ENCODE results near the gene ARV1. TPM values are rescaled to one million over a fixed set of nuclear protein-coding genes. Genes with fewer than 3 reads are reported as not detected.

The ARV1 gene
- polyA plus RNA-seq, 2 of the 4 experiments (the other 2 are of a cell fraction) = 31.2 to 50.0 TPM

- H3K4me3 ChIP-seq = no peak overlapping the region
- no peak overlapping the region for H3K4me2 ChIP-seq
- no peak for ATAC-seq
- H3K4me1 ChIP-seq = no peaks in the 10 kb centered on the region
- FAIRE-seq = no peak
- no peaks in the 10 kb centered on the region for H3K9me3 ChIP-seq
- CTCF ChIA-PET = no interaction called here
- WGBS (ENCODE audit: missing lambda C conversion rate) = 83% methylated on average over 3 of the region's 3 CpGs
- no peak for DNase-seq (ENCODE audit: low read depth in 1 of 2, low spot score in 1 of 2)
- POLR2A ChIA-PET = no interaction called here
- no peak for TF ChIP-seq CTCF (IDR thresholded peaks at IDR 0.05)
- no peak for TF ChIP-seq E2F6 (IDR thresholded peaks at IDR 0.05; ENCODE audit: borderline replicate concordance, low read depth)
- no peak for TF ChIP-seq ZFP36 (IDR thresholded peaks at IDR 0.05; ENCODE audit: borderline replicate concordance, partially characterized antibody)
- TF ChIP-seq FOSB (CRISPR knock-in tag; IDR thresholded peaks at IDR 0.05) = no peak
- no peak for TF ChIP-seq PHF8 (IDR thresholded peaks at IDR 0.05; ENCODE audit: borderline replicate concordance, low read depth)
- TF ChIP-seq ELK1 (IDR thresholded peaks at IDR 0.05; ENCODE audit: low read depth, low read length) = no peak
- TF ChIP-seq ESRRA (IDR thresholded peaks at IDR 0.05; ENCODE audit: borderline replicate concordance, low read length) = no peak
- H3K27ac ChIP-seq = no peak overlapping the region
Measured at GRCh38 chr1:230930986-230931385, 47.9 kb upstream of the ARV1 start.

GRCh38 chr1:230935852-230936251 lies 43.0 kb upstream of the ARV1 start:
- DNase-seq (ENCODE audit: low read depth in 1 of 2, low spot score in 1 of 2) = no peak
- ChIA-PET CTCF (no interaction called here), POLR2A (no interaction called here)
- Histone ChIP-seq H3K27ac (no peak overlapping the region), H3K4me3 (no peak overlapping the region), H3K9me3 (no peaks in the 10 kb centered on the region), H3K4me2 (no peak overlapping the region), H3K4me1 (no peaks in the 10 kb centered on the region)
- no peak for ATAC-seq
- no peak for TF ChIP-seq JUNB (IDR thresholded peaks at IDR 0.05)
- no peak for TF ChIP-seq RCOR1 (IDR thresholded peaks at IDR 0.05; ENCODE audit: low read depth, low read length)
- no peak for TF ChIP-seq CEBPB (IDR thresholded peaks at IDR 0.05)
- TF ChIP-seq MAFK (IDR thresholded peaks at IDR 0.05; ENCODE audit: partially characterized antibody) = no peak
- no peak for TF ChIP-seq ZNF302 (CRISPR knock-in tag; IDR thresholded peaks at IDR 0.05)
- TF ChIP-seq NR3C1 (IDR thresholded peaks at IDR 0.05) = no peak
- no peak for TF ChIP-seq TFCP2L1 (CRISPR knock-in tag; IDR thresholded peaks at IDR 0.05)
- no peak for TF ChIP-seq USF2 (IDR thresholded peaks at IDR 0.05)
- 90% methylated on average over 6 of the region's 6 CpGs for WGBS (ENCODE audit: missing lambda C conversion rate)
- FAIRE-seq = no peak

- ChIA-PET POLR2A (no interaction called here), CTCF (no interaction called here)
- Histone ChIP-seq H3K9me3 (no peaks in the 10 kb centered on the region), H3K4me2 (no peak overlapping the region), H3K4me3 (no peak overlapping the region), H3K27ac (no peak overlapping the region), H3K4me1 (no peaks in the 10 kb centered on the region)
- ATAC-seq = no peak
- FAIRE-seq = no peak
- no peak for TF ChIP-seq CHD4 (IDR thresholded peaks at IDR 0.05; ENCODE audit: borderline replicate concordance)
- no peak for TF ChIP-seq EHMT2 (IDR thresholded peaks at IDR 0.05; ENCODE audit: low read depth)
- TF ChIP-seq KDM1A (IDR thresholded peaks at IDR 0.05; ENCODE audit: low read depth) = no peak
- no peak for TF ChIP-seq ZC3H11A (IDR thresholded peaks at IDR 0.05)
- no peak for DNase-seq (ENCODE audit: low read depth in 1 of 2, low spot score in 1 of 2)
- 75% methylated on average over 5 of the region's 5 CpGs for WGBS (ENCODE audit: missing lambda C conversion rate)
Measured at GRCh38 chr1:230936475-230936874, 42.4 kb upstream of the ARV1 start.

Data from A549 (cell line).